GM12891 (cell line): ENCODE data around the gene SERINC5.

Experiments
- PAX5 ChIP-seq: IDR thresholded peaks from 2 replicates; pipeline ENCODE4 v1.6.1; 2011; ENCODE audit warnings: low read length, moderate library complexity, mild to moderate bottlenecking; ENCODE audit not compliant: insufficient read depth, severe bottlenecking
- POLR2A ChIP-seq: IDR thresholded peaks from 2 replicates; pipeline ENCODE4 v1.6.1; 2011; ENCODE audit warnings: low read depth, low read length, control low read depth

GRCh38 chr5:80300125-80300524, 44.3 kb upstream of the SERINC5 start:
- TF ChIP-seq POLR2A (no peak), PAX5 (no peak)
